Measurements from ENCODE around the gene PRKCB.

GRCh38 chr16:24015923-24016322, 180.1 kb downstream of the PRKCB start:
- TF ChIP-seq SP1 (IDR thresholded peaks at IDR 0.05; ENCODE audit: low read depth) = no peak
- TF ChIP-seq EZH2 (IDR thresholded peaks at IDR 0.05) = no peak
- no peak for TF ChIP-seq POLR2A (IDR thresholded peaks at IDR 0.05; ENCODE audit: borderline replicate concordance, extremely low read depth, insufficient read depth, insufficient read length)
- no peak for TF ChIP-seq JUND (IDR thresholded peaks at IDR 0.05)
- TF ChIP-seq CTCF (IDR thresholded peaks at IDR 0.05 in 2 of 3, conservative IDR thresholded peaks at IDR 0.05 in 1 of 3; ENCODE audit: borderline replicate concordance in 1 of 3, insufficient read depth in 1 of 3, low read depth in 2 of 3, low read length in 2 of 3) = no peak

All from HCT116 (cell line).